ENCODE data around the gene BMP8B.

GRCh38 chr1:39829791-39830533 lies 41.3 kb upstream of the BMP8B start:
- TF ChIP-seq CTCF (IDR thresholded peaks at IDR 0.05; ENCODE audit: low read depth, low read length): no peak
- TF ChIP-seq MYC (IDR thresholded peaks at IDR 0.05; ENCODE audit: low read depth, low read length): no peak
- no peak for TF ChIP-seq POLR2A (IDR thresholded peaks at IDR 0.05; ENCODE audit: extremely low read depth, insufficient read length)
- no peak for TF ChIP-seq MAX (IDR thresholded peaks at IDR 0.05; ENCODE audit: low read depth, low read length)
